Right lobe of liver (tissue), 6 donors: ENCODE data around the gene DNLZ. TPM values are rescaled to one million over a fixed set of nuclear protein-coding genes. Genes with fewer than 3 reads are reported as not detected.

Experiments used
- ATAC-seq, 4 donors: fragments of 200-7000 bp; cut with Tn5 transposase; one replicate each; pipeline ENCODE4 v1.9.1; 2020; ENCODE audit warnings: mild to moderate bottlenecking in 4 of 4, moderate library complexity in 4 of 4
- DNase-seq, 3 donors: peaks; one replicate each; pipeline ENCODE4 v3.0.0-alpha.2; 2020
- H3K27ac ChIP-seq, 3 donors: fragments of 200-600 bp; one replicate each; pipeline ENCODE4 v1.8.0; 2022
- H3K27me3 ChIP-seq, 2 donors: fragments of 200-600 bp; one replicate each; pipeline ENCODE4 v1.8.0; 2022
- H3K36me3 ChIP-seq, 4 donors: fragments of 200-600 bp; sonication (generic) in 1 of 4; one replicate each; pipeline versions ENCODE4 v1.5.1 to v1.8.0; 2017 to 2022; ENCODE audit warnings: control low read depth in 1 of 4
- H3K4me1 ChIP-seq, 4 donors: fragments of 200-600 bp; sonication (generic) in 1 of 4; one replicate each; pipeline versions ENCODE4 v1.5.1 to v1.8.0; 2017 to 2022; ENCODE audit warnings: control low read depth in 1 of 4
- H3K4me3 ChIP-seq, 3 donors: fragments of 200-600 bp; one replicate each; pipeline ENCODE4 v1.8.0; 2022
- H3K9me3 ChIP-seq, 4 donors: fragments of 200-600 bp; sonication (generic) in 1 of 4; one replicate each; pipeline versions ENCODE4 v1.5.1 to v1.8.0; 2017 to 2022; ENCODE audit warnings: control low read depth in 1 of 4
- POLR2A ChIP-seq: fragments of 450-650 bp; IDR thresholded peaks from one replicate; pipeline ENCODE4 v1.6.1; 2017; ENCODE audit warnings: antibody characterized with exemption, mild to moderate bottlenecking
- WGBS: methylation state at CpG from one replicate; pipeline ENCODE4 v1.1.6; 2018; ENCODE audit warnings: low coverage, low lambda C conversion rate; ENCODE audit not compliant: insufficient coverage; ENCODE audit errors: missing lambda C conversion rate; 5-methylcytosine and 5-hydroxymethylcytosine counted together
- intact Hi-C, 2 donors: fragments of 100-400 bp; cut with DNase I; formaldehyde crosslinking; loops; one replicate each; pipeline versions ENCODE4 v1.11.2 to v1.14.1; 2022
- total RNA-seq, 6 experiments: library from RNA; depleted of rRNA in 2 of 6; stranded (reverse); fragments of >200 nt in 2 of 6; fragmentation: NEBNext Ultra II Directional in 3 of 6; extraction: Animal tissue kit (Norgen Biotek cat#: 25700) in 3 of 6; gene quantifications; one replicate each; pipeline versions ENCODE4 v1.1.0 to v1.2.4, GENCODE V29; 2016 to 2023
- TF ChIP-seq, protein P1 (sequence below), 4 donors: fragments of 200-600 bp in 3 of 4; fragments of 450-650 bp in 1 of 4; IDR thresholded peaks; one replicate each; pipeline versions ENCODE4 v1.5.1 to v1.8.0; 2016 to 2022; ENCODE audit warnings: antibody characterized with exemption in 4 of 4, mild to moderate bottlenecking in 2 of 4
- donor health status: DM: no; HTN: yes; CAD: no.
- donor health status: DM: no; HTN: no; CAD: no.
- donor health status: DM: no; HTN: no; CAD: no.
- donor health status: DM: no; HTN: yes; CAD: no.
- donor health status: DM: no; HTN: yes; CAD: no.

Gene DNLZ
- total RNA-seq, 6 experiments from 2014 or later, result 5.0 to 26.0 (median 10.4) TPM

DNA sequence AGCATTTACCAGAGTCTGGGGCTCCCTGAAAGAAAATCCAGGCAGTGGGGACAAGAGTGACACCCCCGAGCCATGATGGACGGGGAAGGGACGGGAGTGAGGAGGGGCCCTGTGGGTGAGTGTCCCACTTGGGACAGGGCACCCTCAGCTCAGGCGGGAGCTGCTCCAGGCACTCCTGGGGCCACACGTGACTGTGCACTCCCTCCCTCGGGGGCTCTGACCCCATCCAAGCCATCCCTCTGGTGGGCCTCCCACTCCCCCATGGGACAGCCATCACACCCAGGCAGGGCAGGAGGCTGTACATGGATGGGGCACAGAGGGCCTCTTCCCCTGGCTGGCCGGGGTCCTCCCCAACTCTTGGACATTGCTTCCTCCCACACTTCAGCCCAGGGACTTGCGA is 12.9 kb upstream of the DNLZ start:
- Histone ChIP-seq H3K4me3 (no peak overlapping the region), H3K27me3 (no peaks in the 10 kb centered on the region), H3K9me3 (no peaks in the 10 kb centered on the region), H3K36me3 (peaks cover 0 to 11% (median 1%) of the 10 kb centered on the region in 4 donors), H3K4me1 (peaks cover 0 to 28% (median 1%) of the 10 kb centered on the region in 4 donors), H3K27ac (no peak overlapping the region)
- ATAC-seq (no peak), DNase-seq (no peak)
- intact Hi-C loops, result no loop called here
- WGBS, result no CpG with 5 or more reads among the region's 8 CpGs
- no peak for TF ChIP-seq POLR2A

DNA sequence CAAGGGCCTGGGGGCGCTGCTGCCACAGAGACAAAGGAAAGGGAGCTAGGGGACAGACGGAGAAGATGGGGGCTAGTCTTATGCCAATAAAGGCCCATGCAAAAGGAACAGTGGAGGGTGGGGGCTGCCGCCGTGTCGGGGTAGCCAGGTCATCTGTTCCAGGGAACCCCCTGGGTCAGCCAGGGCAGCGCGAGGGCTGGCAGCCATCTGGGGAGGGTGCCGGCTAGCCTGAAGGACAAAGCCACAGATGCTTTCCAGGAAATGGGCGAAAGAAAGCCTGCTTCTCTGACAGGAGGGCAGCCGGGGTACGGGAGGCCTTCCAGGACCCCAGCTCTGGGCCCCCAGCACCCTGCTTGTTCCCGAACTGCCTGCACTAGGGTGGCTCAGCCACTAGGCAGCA is 11.6 kb upstream of the DNLZ start:
- H3K4me1 ChIP-seq, result peaks cover 0 to 28% (median 1%) of the 10 kb centered on the region in 4 donors
- TF ChIP-seq POLR2A, result no peak
- TF ChIP-seq, protein P1, sequence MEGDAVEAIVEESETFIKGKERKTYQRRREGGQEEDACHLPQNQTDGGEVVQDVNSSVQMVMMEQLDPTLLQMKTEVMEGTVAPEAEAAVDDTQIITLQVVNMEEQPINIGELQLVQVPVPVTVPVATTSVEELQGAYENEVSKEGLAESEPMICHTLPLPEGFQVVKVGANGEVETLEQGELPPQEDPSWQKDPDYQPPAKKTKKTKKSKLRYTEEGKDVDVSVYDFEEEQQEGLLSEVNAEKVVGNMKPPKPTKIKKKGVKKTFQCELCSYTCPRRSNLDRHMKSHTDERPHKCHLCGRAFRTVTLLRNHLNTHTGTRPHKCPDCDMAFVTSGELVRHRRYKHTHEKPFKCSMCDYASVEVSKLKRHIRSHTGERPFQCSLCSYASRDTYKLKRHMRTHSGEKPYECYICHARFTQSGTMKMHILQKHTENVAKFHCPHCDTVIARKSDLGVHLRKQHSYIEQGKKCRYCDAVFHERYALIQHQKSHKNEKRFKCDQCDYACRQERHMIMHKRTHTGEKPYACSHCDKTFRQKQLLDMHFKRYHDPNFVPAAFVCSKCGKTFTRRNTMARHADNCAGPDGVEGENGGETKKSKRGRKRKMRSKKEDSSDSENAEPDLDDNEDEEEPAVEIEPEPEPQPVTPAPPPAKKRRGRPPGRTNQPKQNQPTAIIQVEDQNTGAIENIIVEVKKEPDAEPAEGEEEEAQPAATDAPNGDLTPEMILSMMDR (IDR thresholded peaks at IDR 0.05), result no peak
- no peak overlapping the region for H3K27ac ChIP-seq
- H3K9me3 ChIP-seq, result no peaks in the 10 kb centered on the region
- WGBS, result 73% methylated on average over 2 of the region's 12 CpGs
- DNase-seq (no peak), ATAC-seq (no peak)
- H3K27me3 ChIP-seq, result no peaks in the 10 kb centered on the region
- peaks cover 0 to 4% (median 1%) of the 10 kb centered on the region in 4 donors for H3K36me3 ChIP-seq
- intact Hi-C loops, result no loop called here
- H3K4me3 ChIP-seq, result no peak overlapping the region

DNA sequence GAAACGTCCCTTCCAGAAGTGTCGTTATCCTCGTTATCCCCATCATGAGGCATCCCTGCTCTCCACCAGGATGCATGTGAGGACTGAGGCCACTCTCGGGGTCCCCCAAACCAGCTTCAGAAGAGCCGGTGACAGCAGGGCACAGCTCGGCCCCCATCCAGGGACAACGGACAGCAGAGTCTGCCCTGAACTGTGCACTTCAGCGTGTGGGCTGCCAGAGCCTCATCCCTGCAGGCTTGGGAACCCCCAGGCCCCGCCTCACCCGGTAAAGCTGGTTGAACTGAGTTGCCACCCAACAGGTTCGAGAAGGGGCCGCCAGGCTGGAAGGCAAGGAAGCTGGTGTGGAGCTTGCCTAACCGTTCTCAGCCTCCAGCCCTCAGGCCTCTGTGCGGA is 10.6 kb upstream of the DNLZ start:
- Histone ChIP-seq H3K27me3 (no peaks in the 10 kb centered on the region), H3K27ac (no peak overlapping the region), H3K9me3 (no peaks in the 10 kb centered on the region), H3K4me3 (no peak overlapping the region), H3K4me1 (peaks cover 0 to 28% (median 1%) of the 10 kb centered on the region in 4 donors), H3K36me3 (peaks cover 0 to 3% (median under 1%) of the 10 kb centered on the region in 4 donors)
- TF ChIP-seq, protein P1 (IDR thresholded peaks at IDR 0.05), result no peak
- TF ChIP-seq POLR2A, result no peak
- no peak for DNase-seq
- WGBS, result 80% methylated on average over 2 of the region's 14 CpGs
- ATAC-seq, result no peak
- intact Hi-C loops, result no loop called here

DNA sequence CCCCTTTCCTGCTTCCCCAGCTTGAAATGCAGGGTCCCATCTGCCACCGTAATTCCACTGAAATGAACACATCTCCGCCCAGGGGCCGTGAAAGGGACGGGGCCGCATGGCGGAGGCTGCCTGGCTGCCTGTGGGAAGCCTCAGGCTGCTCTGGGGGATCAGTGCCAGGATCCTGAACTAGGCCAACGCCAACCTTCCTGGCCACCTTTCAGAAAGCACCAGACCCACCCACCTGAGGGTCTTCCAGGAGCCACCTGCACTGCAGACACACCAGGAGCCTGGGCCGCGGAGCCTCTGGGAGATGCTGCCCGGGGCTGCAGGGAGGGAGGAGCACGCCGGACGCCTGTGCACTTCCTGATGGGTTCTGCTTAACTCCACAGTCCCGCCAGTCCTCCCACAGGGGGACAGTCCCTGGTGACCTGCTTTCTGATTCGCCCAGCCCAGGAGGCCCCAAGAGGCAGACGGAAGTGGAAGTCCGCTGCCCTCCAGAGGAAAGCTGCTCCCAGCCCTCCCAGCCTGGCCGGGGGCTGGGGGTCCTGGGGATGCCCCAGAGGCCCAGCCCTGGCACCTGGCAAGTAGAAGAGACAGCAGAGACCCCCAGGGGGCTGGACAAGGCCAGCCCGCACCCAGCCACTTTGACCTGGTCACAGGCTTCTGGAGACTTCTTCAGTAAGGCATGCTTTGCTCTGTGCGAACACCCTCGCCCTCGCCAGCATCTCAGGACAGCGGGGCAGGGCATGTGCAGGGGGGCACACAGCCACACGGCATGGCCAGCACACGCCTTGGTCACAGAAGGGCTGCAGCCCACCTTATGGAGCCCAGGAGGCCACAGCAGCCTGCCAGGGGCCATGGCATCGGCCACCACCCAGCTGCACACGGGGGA is 10.0 kb upstream of the DNLZ start, which contains the start of gene CARD9:
Gene CARD9, minus strand, starts transcription at position 370 of the 883 bp plus-strand sequence. CDS start 1,591 bp downstream, outside the sequence.
- peak; percentile 23 for TF ChIP-seq POLR2A
- TF ChIP-seq, protein P1 (IDR thresholded peaks at IDR 0.05), result no peak
- Histone ChIP-seq H3K27me3 (no peaks in the 10 kb centered on the region), H3K36me3 (no peaks in the 10 kb centered on the region), H3K4me3 (peak within 1 kb of the TSS; percentile 9 to 31 (median 16)), H3K27ac (peak within 1 kb of the TSS in 1 of 3 donors; percentile 49), H3K4me1 (peaks cover 0 to 23% (median 1%) of the 10 kb centered on the region in 4 donors), H3K9me3 (no peaks in the 10 kb centered on the region)
- ATAC-seq (peak; percentile 48 to 64 (median 50)), DNase-seq (peak in 1 of 3 donors; percentile 61)
- 77% methylated on average over 4 of the region's 27 CpGs for WGBS
- intact Hi-C loops, result no loop called here
